Osteoblast (primary cell): ENCODE results near the gene CARMIL1. TPM values are rescaled to one million over a fixed set of nuclear protein-coding genes. Genes with fewer than 3 reads are reported as not detected.

ENCODE experiments used
- DNase-seq: peaks from one replicate; pipeline ENCODE4 v3.0.0; 2011; ENCODE audit warnings: low spot score, mixed read lengths; ENCODE audit not compliant: insufficient read length; ENCODE audit errors: missing footprints
- H2AFZ ChIP-seq: 2 replicates; pipeline ENCODE4 v1.6.0; 2011; ENCODE audit warnings: mild to moderate bottlenecking, low read length
- H3K27ac ChIP-seq: 2 replicates; pipeline ENCODE4 v1.5.1; 2011; ENCODE audit warnings: mild to moderate bottlenecking, low read depth, low read length, moderate library complexity
- H3K27me3 ChIP-seq: 2 replicates; pipeline ENCODE4 v1.6.0; 2012; ENCODE audit warnings: mild to moderate bottlenecking, control low read depth, inconsistent platforms, low read length, moderate library complexity; ENCODE audit not compliant: insufficient read depth
- H3K36me3 ChIP-seq: 2 replicates; pipeline ENCODE4 v1.5.1; 2011; ENCODE audit warnings: mild to moderate bottlenecking, low read length, control low read depth, moderate library complexity; ENCODE audit not compliant: insufficient read depth
- H3K4me1 ChIP-seq: 2 replicates; pipeline ENCODE4 v1.5.1; 2011; ENCODE audit warnings: mild to moderate bottlenecking, low read length, control low read depth, moderate library complexity; ENCODE audit not compliant: insufficient read depth
- H3K4me2 ChIP-seq: 2 replicates; pipeline ENCODE4 v1.6.0; 2011; ENCODE audit warnings: mild to moderate bottlenecking, low read length; ENCODE audit not compliant: insufficient read depth
- H3K4me3 ChIP-seq: fragments of 200-600 bp; sonication (generic); 3 replicates; pipeline ENCODE4 v1.5.1; 2012; ENCODE audit warnings: mild to moderate bottlenecking, low read length, inconsistent platforms; ENCODE audit not compliant: insufficient read depth
- H3K79me2 ChIP-seq: 2 replicates; pipeline ENCODE4 v1.6.0; 2012; ENCODE audit warnings: mild to moderate bottlenecking, low read length, control low read depth, inconsistent platforms; ENCODE audit not compliant: insufficient read depth
- H3K9me3 ChIP-seq: 2 replicates; pipeline ENCODE4 v1.5.1; 2011; ENCODE audit warnings: low read depth, low read length, control low read depth
- H4K20me1 ChIP-seq: 2 replicates; pipeline ENCODE4 v1.6.0; 2012; ENCODE audit warnings: mild to moderate bottlenecking, low read length, control low read depth; ENCODE audit not compliant: insufficient read depth
- CTCF ChIP-seq: IDR thresholded peaks from 2 replicates; pipeline ENCODE4 v1.5.1; 2011; ENCODE audit warnings: mild to moderate bottlenecking, low read depth, low read length, moderate library complexity; ENCODE audit errors: extremely low read depth
- total RNA-seq: library from RNA; depleted of rRNA; stranded (reverse); fragments of >200 nt; gene quantifications from 2 replicates; pipeline ENCODE4 v1.2.3, GENCODE V29; 2012

Gene CARMIL1
- total RNA-seq, 1 donor = 25.7 TPM

GRCh38 chr6:25244865-25245264, 34.3 kb upstream of the CARMIL1 start:
- Histone ChIP-seq H3K79me2 (no peaks in the 10 kb centered on the region), H3K36me3 (no peaks in the 10 kb centered on the region), H3K9me3 (no peaks in the 10 kb centered on the region), H3K4me1 (peaks cover 14% of the 10 kb centered on the region), H4K20me1 (no peaks in the 10 kb centered on the region), H3K4me3 (no peak overlapping the region), H3K27ac (no peak overlapping the region), H3K4me2 (no peak overlapping the region), H2AFZ (no peak overlapping the region), H3K27me3 (no peaks in the 10 kb centered on the region)
- no peak for TF ChIP-seq CTCF
- no peak for DNase-seq

- no peaks in the 10 kb centered on the region for H3K27me3 ChIP-seq
- H3K4me2 ChIP-seq = peak overlapping the region; percentile 59
- H2AFZ ChIP-seq = no peak overlapping the region
- H3K27ac ChIP-seq = peak overlapping the region; percentile 86
- H3K36me3 ChIP-seq = no peaks in the 10 kb centered on the region
- no peaks in the 10 kb centered on the region for H4K20me1 ChIP-seq
- H3K4me1 ChIP-seq = peaks cover 18% of the 10 kb centered on the region
- no peaks in the 10 kb centered on the region for H3K79me2 ChIP-seq
- H3K4me3 ChIP-seq = no peak overlapping the region
- TF ChIP-seq CTCF = no peak
- peak; percentile 92 for DNase-seq
- no peaks in the 10 kb centered on the region for H3K9me3 ChIP-seq
Observed at GRCh38 chr6:25248123-25248522, 31.1 kb upstream of the CARMIL1 start.

GRCh38 chr6:25249133-25249532, 30.0 kb upstream of the CARMIL1 start:
- Histone ChIP-seq H3K9me3 (no peaks in the 10 kb centered on the region), H3K27me3 (no peaks in the 10 kb centered on the region), H3K4me1 (peaks cover 18% of the 10 kb centered on the region), H4K20me1 (no peaks in the 10 kb centered on the region), H3K4me2 (no peak overlapping the region), H3K36me3 (no peaks in the 10 kb centered on the region), H3K79me2 (no peaks in the 10 kb centered on the region), H2AFZ (no peak overlapping the region), H3K4me3 (no peak overlapping the region), H3K27ac (peak overlapping the region; percentile 86)
- TF ChIP-seq CTCF = no peak
- no peak for DNase-seq

- Histone ChIP-seq H3K9me3 (no peaks in the 10 kb centered on the region), H3K4me3 (no peak overlapping the region), H4K20me1 (no peaks in the 10 kb centered on the region), H2AFZ (peak overlapping the region; percentile 12), H3K4me2 (peak overlapping the region; percentile 3), H3K4me1 (peaks cover 18% of the 10 kb centered on the region), H3K79me2 (no peaks in the 10 kb centered on the region), H3K27ac (no peak overlapping the region), H3K36me3 (no peaks in the 10 kb centered on the region), H3K27me3 (no peaks in the 10 kb centered on the region)
- peak; percentile 58 for DNase-seq
- no peak for TF ChIP-seq CTCF
Observed at GRCh38 chr6:25250878-25251277, 28.3 kb upstream of the CARMIL1 start.
